GM21381 (cell line): ENCODE results near the gene TAS2R39.

Experiments used
- ATAC-seq: cut with Tn5 transposase; IDR thresholded peaks from one replicate; pipeline ENCODE4 v1.9.1; 2021; ENCODE audit warnings: mild to moderate bottlenecking, moderate library complexity; ENCODE audit not compliant: unreplicated experiment

TAS2R39 gene

GRCh38 chr7:143214789-143215679, 31.8 kb downstream of the TAS2R39 start:
- peak; percentile 93 for ATAC-seq

GRCh38 chr7:143216151-143216550, 32.9 kb downstream of the TAS2R39 start:
- ATAC-seq = no peak

DNA sequence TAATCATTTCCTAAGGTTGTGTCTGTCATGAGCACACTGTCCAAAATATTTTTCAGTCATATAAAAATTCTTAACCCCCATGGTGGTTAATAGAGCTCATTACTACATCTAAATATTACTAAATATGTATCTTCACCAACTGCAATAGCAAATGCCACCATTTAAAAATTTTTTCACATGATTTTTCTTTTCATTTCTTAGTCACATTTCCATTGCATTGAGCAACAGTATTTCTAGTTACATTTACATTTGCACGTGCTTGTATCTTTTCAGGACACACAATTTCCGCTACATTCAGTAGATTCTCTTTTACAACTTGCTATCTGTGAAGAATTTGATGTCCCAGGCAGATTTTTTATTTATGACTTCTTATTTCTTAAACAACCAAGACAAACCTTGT, 33.5 kb downstream of the TAS2R39 start:
- ATAC-seq = no peak

DNA sequence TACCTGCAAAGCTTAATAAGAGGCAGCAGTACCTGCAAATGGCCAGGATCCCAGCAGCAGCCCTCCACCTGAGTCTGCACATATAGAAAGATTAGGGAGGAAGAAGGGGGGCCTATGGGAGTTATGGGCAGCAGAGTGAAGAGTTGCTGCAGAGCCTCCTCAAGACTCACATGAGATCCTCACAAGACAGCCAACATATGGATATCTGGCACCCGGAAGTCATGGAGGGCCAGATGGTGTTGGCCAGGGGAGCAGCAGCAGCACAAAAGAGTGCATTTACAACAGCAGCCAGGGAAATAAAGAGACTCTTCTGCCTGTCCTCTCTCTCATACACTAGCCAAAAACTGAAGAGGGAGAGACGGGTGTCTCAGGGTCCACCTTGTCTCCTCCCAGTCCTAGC, 34.6 kb downstream of the TAS2R39 start:
- no peak for ATAC-seq

GRCh38 chr7:143221286-143221685, 38.1 kb downstream of the TAS2R39 start:
- no peak for ATAC-seq

- ATAC-seq = no peak
These were observed 38.5 kb downstream of the TAS2R39 start, which contains the start of gene TAS2R40 for GRCh38 chr7:143221737-143222136. Gene TAS2R40, plus strand, starts transcription at chr7:143222037. Its CDS starts 42 bp downstream, at chr7:143222079.

GRCh38 chr7:143222782-143223181, 39.6 kb downstream of the TAS2R39 start:
- ATAC-seq = no peak

GRCh38 chr7:143223784-143224183, 40.6 kb downstream of the TAS2R39 start:
- ATAC-seq = no peak

DNA sequence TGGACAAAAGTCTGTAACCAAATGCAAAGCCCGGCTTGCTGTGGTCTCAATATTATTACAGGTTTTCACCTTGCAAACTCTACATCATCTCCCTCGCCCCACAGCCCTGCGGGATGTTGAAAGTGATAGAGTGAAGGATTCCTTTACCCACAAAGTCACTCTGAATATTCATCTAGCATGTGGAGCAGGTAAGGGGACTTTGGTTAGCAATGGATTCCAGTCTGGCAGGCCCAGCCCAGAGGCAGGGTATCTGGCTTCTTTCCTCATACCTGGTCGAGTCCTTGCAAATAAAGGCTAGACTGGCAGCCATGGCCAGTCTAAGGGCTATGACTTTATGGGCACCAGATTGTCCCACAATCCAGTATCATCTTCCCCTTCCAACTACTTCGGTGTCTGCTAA, 41.8 kb downstream of the TAS2R39 start:
- ATAC-seq = no peak

- ATAC-seq = no peak
These were observed 44.6 kb downstream of the TAS2R39 start for GRCh38 chr7:143227806-143228205.

GRCh38 chr7:143229054-143229790, 46.0 kb downstream of the TAS2R39 start:
- ATAC-seq = no peak

GRCh38 chr7:143230602-143231457, 47.6 kb downstream of the TAS2R39 start:
- ATAC-seq = no peak
